NCI-H226 (cell line): ENCODE results near the gene S100A11.
A peak's percentile ranks its signal among the peaks of the same experiment; 100 is the strongest.

Experiments
- DNase-seq: peaks from one replicate; pipeline ENCODE4 v3.0.0-alpha.2; 2015

The S100A11 gene

GRCh38 chr1:152038871-152039270 lies 2.1 kb upstream of the S100A11 start:
- DNase-seq, result no peak

DNA sequence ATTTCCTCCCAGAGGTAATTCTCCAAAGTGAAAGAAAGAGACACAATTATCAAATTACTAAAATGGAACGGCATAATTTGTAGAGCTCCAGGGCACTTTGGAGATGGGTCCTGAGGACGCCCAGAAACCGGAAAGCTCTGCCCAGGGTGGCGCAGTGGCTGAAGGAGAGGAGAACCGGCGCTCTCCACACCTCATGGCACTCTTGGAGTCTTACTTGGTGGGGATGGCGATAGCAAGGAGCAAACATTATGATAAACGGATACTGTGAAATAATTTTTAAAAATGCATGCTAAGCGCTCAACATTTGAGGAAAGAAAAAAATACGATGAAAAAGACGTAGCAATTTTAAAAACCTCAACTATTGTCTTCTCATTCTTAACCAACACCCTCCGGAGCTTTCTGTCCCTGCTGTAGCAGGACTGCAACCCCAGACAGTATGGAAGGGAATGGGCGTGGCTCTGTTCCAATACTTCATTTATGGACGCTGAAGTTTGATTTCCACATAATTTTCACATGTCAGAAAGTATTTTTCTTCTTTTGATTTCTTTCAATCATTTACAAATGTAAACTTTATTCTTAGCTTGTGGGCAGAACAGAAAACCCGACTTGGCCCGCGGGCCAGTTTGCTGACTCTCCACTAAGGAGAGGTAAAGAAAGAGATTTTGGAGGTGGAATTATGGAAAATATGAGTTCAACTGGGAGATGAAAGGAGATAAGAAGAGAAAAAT lies 1.1 kb downstream of the S100A11 start:
- DNase-seq, result no peak

- peak; percentile 63 for DNase-seq
These were observed 1.9 kb downstream of the S100A11 start for GRCh38 chr1:152034654-152035538.

DNA sequence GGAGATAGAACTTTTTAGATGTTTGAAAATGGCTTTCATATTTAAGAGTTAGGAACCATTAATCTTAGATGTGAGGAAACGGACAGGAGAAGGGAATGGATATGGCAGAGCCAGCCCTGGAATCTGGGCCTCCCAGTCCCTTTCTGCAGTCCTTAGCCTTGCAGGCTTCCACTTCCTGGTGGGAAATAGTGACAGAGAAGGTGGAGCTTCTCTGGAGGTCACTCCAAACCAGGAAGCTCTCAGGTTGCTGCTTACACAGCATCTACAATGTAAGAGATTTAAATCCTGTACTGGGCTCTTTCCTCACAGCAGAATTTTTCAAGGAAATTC lies 2.5 kb downstream of the S100A11 start:
- DNase-seq, result no peak

GRCh38 chr1:152029929-152030211 lies 6.9 kb downstream of the S100A11 start:
- DNase-seq, result no peak

- no peak for DNase-seq
These were observed 7.5 kb downstream of the S100A11 start for GRCh38 chr1:152029144-152029928.

DNA sequence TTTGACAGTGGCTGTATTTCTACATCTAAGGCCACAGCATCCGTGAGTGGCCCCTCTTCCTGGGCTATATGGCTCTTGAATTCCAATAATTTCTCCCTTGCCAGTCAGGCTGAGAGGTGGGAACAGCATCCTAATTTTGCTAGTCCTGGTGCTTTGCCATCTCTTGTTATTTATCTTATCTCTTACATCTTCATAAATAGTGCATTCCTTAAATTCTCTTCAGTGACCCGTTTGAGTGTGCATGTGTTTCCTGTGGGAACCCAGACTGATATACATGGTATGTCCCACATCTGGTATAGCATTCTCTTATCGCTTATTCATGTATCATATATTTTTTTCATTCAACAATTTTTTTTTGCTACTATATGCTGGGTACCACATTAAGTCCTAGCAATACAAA lies 9.9 kb downstream of the S100A11 start:
- DNase-seq, result no peak

- DNase-seq, result no peak
These were observed 12.6 kb downstream of the S100A11 start for GRCh38 chr1:152024223-152024622.

- DNase-seq, result no peak
These were observed 13.6 kb downstream of the S100A11 start for GRCh38 chr1:152023221-152023620.

DNA sequence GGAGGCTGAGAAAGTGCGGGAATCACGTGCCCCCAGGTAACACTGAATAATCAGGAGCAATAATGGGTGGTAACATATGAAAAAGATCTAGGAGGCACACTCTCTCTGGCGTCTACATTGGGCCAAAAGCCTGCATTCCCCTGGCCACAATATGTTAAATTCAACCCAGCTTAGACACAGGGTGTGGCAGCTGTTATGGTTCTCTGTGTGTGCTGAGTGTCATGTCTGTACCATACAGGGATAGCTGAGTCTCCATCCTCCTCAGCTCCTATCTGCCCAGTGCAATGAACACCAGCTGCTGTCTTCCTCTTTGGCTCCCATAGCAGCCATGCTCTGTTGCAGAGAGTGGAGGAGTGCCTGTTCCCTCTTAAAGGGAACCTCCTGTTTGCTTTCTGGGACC lies 14.3 kb downstream of the S100A11 start:
- no peak for DNase-seq

DNA sequence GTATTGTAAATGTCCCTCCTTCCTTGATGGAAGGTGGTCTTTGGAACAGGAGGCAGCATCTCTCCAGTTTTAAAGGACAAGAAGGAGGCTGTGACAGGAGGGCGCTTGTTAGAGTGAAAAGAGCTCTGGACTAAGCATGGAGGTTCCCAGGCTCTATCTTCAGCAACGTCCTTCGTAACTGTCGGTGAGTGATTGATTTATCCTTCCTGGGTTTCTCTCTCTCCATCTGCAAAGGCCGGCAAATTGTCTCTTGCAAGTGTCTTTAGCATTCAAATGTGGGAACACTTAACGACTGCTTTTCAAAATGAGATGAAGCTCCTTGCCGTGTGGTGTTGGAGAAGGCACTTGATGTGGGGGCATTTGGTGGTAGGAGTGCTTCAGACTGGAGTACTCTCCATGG lies 15.2 kb downstream of the S100A11 start:
- DNase-seq, result no peak

DNA sequence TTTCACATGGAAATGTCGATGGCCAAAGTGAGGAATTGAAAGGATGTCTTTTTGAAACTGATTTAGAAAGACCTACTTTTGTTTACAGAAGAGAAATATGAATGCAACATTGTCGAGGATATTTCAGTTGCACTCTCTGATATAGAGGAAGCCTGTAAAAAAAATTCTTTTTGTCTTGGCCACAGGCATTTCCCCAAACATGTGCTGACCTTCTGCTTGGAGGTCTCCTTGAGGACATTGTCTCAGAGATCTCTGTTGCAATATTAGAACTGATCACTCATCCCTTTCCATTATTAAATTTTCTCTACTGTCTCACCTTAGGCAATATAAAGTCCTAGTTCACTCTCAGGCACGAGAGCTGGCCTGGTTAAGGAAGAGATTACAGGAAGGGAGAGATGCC lies 16.0 kb downstream of the S100A11 start:
- DNase-seq, result no peak

GRCh38 chr1:152018537-152018936 lies 18.3 kb downstream of the S100A11 start:
- no peak for DNase-seq

- no peak for DNase-seq
These were observed 21.0 kb downstream of the S100A11 start for GRCh38 chr1:152015766-152016165.

DNA sequence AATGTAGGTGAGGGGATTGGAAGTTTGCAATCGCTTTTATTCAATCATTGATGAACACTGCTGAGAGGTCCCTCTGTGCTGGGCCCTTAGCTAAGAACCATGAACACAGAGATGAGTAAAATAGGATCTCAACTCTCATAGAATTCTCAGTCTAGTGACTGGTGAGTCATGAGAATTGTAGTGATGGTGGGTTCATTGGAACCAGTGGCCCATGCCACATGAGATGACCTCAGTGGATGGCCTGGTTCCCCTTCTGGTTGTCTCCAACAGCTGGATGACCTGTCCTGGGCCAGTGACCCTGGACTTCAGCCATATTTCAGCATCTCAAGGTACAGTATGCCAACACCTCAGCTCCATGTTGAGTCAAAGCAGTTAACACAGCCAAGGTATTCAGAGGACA lies 21.9 kb downstream of the S100A11 start:
- no peak for DNase-seq

DNA sequence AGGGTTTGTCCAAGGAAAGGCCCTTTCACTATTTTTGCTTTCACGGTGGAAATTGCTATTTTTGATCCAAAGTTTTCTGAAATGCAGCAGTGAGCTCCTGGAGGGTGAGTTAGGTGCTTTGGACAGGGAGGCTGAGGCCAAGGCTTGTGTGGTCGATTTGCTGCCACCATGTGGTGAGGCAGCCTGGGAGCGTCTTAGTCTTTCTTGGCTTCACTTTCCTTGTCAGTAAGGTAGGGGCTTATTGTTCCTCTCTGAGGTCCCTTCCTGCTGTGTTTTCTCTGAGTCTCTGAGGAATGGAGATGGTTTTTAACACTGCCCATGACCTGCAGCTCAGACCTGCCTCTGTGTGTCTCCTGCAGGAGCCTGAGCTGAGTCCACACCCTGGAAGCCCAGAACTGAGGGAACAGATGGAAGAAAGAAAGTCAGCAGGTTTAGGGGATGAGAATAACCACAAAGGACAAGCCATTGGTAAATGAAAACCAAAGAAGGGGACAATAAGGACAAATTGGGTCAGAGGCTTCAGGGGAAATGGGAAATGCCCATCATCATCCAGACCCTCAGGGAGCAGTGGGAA lies 23.1 kb downstream of the S100A11 start:
- peak; percentile 20 for DNase-seq

DNA sequence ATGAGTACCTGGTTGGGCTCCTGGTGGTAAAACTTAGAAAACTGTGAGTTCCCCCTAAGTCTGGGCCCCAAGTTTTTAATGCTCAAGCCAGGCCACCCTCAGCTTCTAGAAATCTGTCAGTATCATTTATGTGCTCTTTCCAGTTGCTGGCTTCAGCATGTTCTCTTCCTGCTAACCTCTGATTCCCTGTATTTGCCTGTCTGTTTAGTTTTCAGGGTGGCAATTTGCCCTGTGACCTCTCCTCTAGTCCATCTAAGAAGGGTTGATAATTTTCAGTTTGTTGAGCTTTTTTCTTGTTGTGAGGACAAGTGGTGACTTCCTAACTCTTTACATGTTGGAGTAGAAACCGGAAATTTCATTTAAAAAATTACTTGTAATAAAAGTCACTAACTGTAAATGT lies 27.1 kb downstream of the S100A11 start:
- DNase-seq, result no peak

- DNase-seq, result no peak
These were observed 29.8 kb downstream of the S100A11 start for GRCh38 chr1:152007047-152007446.

- no peak for DNase-seq
These were observed 31.4 kb downstream of the S100A11 start for GRCh38 chr1:152005360-152005912.

DNA sequence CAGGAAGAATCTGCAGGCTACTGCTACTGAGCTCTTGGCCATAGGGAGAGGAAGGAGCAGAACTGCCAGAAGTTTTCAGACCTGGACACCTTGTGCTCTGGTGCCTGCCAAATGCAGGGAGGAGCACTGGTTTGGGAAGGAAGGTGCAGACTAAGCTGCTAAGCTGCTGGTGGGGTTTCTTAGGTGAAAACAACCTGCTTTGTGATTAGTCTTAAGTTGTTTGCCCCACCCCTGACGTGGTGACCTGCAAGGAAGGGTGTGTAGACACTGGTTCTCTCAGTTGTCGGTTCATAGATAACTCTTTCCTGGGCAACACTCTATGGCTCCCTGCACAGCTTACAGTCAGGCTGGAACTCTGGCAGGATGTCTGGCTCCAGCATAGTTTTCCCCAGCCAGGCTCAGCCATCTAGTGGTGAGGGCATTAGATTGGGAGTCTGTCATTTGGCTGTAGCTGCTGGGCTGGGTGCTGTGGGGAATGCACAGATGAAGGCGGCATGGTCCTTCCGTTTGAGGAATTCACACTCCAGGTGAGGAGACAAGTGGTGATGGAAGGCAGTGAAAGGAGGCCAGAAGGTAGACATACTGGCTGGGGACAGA lies 32.9 kb downstream of the S100A11 start:
- peak; percentile 13 for DNase-seq

GRCh38 chr1:152002960-152003359 lies 33.8 kb downstream of the S100A11 start:
- no peak for DNase-seq
